Measurements from ENCODE around the gene MLH1.

DNA sequence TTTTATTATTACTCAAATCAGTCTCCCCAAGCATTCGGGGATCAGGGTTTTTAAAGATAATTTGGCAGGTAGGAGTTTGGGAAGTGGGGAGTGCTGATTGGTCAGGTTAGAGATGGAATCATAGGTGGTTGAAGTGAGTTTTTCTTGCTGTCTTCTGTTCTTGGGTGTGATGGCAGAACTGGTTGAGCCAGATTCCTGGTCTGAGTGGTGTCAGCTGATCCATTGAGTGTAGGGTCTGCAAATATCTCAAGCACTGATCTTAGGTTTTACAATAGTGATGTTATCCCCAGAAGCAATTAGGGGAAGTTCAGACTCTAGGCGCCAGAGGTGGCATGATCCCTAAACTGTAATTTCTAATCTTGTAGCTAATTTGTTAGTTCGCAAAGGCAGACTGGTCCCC is 27.9 kb upstream of the MLH1 start:
- no peak for TF ChIP-seq CREB1 (CRISPR knock-in tag; IDR thresholded peaks at IDR 0.05)
- no peak for TF ChIP-seq JUN (CRISPR knock-in tag; IDR thresholded peaks at IDR 0.05)
- TF ChIP-seq, protein P1, sequence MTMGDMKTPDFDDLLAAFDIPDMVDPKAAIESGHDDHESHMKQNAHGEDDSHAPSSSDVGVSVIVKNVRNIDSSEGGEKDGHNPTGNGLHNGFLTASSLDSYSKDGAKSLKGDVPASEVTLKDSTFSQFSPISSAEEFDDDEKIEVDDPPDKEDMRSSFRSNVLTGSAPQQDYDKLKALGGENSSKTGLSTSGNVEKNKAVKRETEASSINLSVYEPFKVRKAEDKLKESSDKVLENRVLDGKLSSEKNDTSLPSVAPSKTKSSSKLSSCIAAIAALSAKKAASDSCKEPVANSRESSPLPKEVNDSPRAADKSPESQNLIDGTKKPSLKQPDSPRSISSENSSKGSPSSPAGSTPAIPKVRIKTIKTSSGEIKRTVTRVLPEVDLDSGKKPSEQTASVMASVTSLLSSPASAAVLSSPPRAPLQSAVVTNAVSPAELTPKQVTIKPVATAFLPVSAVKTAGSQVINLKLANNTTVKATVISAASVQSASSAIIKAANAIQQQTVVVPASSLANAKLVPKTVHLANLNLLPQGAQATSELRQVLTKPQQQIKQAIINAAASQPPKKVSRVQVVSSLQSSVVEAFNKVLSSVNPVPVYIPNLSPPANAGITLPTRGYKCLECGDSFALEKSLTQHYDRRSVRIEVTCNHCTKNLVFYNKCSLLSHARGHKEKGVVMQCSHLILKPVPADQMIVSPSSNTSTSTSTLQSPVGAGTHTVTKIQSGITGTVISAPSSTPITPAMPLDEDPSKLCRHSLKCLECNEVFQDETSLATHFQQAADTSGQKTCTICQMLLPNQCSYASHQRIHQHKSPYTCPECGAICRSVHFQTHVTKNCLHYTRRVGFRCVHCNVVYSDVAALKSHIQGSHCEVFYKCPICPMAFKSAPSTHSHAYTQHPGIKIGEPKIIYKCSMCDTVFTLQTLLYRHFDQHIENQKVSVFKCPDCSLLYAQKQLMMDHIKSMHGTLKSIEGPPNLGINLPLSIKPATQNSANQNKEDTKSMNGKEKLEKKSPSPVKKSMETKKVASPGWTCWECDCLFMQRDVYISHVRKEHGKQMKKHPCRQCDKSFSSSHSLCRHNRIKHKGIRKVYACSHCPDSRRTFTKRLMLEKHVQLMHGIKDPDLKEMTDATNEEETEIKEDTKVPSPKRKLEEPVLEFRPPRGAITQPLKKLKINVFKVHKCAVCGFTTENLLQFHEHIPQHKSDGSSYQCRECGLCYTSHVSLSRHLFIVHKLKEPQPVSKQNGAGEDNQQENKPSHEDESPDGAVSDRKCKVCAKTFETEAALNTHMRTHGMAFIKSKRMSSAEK (CRISPR knock-in tag; IDR thresholded peaks at IDR 0.05; ENCODE audit: borderline replicate concordance), result no peak
- TF ChIP-seq FOXJ3 (CRISPR knock-in tag; IDR thresholded peaks at IDR 0.05; ENCODE audit: borderline replicate concordance), result no peak
- TF ChIP-seq, protein P2, sequence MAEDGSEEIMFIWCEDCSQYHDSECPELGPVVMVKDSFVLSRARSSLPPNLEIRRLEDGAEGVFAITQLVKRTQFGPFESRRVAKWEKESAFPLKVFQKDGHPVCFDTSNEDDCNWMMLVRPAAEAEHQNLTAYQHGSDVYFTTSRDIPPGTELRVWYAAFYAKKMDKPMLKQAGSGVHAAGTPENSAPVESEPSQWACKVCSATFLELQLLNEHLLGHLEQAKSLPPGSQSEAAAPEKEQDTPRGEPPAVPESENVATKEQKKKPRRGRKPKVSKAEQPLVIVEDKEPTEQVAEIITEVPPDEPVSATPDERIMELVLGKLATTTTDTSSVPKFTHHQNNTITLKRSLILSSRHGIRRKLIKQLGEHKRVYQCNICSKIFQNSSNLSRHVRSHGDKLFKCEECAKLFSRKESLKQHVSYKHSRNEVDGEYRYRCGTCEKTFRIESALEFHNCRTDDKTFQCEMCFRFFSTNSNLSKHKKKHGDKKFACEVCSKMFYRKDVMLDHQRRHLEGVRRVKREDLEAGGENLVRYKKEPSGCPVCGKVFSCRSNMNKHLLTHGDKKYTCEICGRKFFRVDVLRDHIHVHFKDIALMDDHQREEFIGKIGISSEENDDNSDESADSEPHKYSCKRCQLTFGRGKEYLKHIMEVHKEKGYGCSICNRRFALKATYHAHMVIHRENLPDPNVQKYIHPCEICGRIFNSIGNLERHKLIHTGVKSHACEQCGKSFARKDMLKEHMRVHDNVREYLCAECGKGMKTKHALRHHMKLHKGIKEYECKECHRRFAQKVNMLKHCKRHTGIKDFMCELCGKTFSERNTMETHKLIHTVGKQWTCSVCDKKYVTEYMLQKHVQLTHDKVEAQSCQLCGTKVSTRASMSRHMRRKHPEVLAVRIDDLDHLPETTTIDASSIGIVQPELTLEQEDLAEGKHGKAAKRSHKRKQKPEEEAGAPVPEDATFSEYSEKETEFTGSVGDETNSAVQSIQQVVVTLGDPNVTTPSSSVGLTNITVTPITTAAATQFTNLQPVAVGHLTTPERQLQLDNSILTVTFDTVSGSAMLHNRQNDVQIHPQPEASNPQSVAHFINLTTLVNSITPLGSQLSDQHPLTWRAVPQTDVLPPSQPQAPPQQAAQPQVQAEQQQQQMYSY (CRISPR knock-in tag; IDR thresholded peaks at IDR 0.05), result no peak
- TF ChIP-seq TEAD4 (CRISPR knock-in tag; IDR thresholded peaks at IDR 0.05), result no peak
- TF ChIP-seq, protein P3, sequence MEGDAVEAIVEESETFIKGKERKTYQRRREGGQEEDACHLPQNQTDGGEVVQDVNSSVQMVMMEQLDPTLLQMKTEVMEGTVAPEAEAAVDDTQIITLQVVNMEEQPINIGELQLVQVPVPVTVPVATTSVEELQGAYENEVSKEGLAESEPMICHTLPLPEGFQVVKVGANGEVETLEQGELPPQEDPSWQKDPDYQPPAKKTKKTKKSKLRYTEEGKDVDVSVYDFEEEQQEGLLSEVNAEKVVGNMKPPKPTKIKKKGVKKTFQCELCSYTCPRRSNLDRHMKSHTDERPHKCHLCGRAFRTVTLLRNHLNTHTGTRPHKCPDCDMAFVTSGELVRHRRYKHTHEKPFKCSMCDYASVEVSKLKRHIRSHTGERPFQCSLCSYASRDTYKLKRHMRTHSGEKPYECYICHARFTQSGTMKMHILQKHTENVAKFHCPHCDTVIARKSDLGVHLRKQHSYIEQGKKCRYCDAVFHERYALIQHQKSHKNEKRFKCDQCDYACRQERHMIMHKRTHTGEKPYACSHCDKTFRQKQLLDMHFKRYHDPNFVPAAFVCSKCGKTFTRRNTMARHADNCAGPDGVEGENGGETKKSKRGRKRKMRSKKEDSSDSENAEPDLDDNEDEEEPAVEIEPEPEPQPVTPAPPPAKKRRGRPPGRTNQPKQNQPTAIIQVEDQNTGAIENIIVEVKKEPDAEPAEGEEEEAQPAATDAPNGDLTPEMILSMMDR (IDR thresholded peaks at IDR 0.05), result no peak

All from WTC11 (cell line).